NT2/D1 (cell line): Measurements from ENCODE around the gene CLDN22.
"Not testable (repeated sequence)": the region's sequence is repeated elsewhere in the genome, so short reads cannot be mapped to it uniquely, and the experiment has no call there.

Source experiments
- DNase-seq: peaks from one replicate; pipeline ENCODE4 v3.0.0-alpha.2; 2011; ENCODE audit warnings: low read depth, low spot score
- H3K27me3 ChIP-seq: 2 replicates; pipeline ENCODE4 v1.6.0; 2011; ENCODE audit warnings: mild to moderate bottlenecking; ENCODE audit not compliant: insufficient read length, insufficient read depth
- H3K36me3 ChIP-seq: 2 replicates; pipeline ENCODE4 v1.6.1; 2011; ENCODE audit warnings: mild to moderate bottlenecking, low read length, mixed read lengths; ENCODE audit not compliant: insufficient read depth, insufficient read length
- H3K4me1 ChIP-seq: 2 replicates; pipeline ENCODE4 v1.5.1; 2011; ENCODE audit not compliant: insufficient read depth, insufficient read length
- H3K4me3 ChIP-seq: 2 replicates; pipeline ENCODE4 v1.5.1; 2011; ENCODE audit warnings: low read depth; ENCODE audit not compliant: insufficient read length
- H3K9ac ChIP-seq: 2 replicates; pipeline ENCODE4 v1.6.0; 2011; ENCODE audit warnings: low read depth; ENCODE audit not compliant: insufficient read length
- H3K9me3 ChIP-seq: 2 replicates; pipeline ENCODE4 v1.5.1; 2011; ENCODE audit warnings: mild to moderate bottlenecking, low read length; ENCODE audit not compliant: insufficient read depth
- SUZ12 ChIP-seq: IDR thresholded peaks from 2 replicates; pipeline ENCODE4 v1.6.1; 2011; ENCODE audit not compliant: insufficient read length, insufficient read depth; ENCODE audit errors: extremely low read depth
- YY1 ChIP-seq: IDR thresholded peaks from 2 replicates; pipeline ENCODE4 v1.6.1; 2011; ENCODE audit not compliant: insufficient read length, insufficient read depth
- ZNF274 ChIP-seq: IDR thresholded peaks from 2 replicates; pipeline ENCODE4 v1.6.1; 2011; ENCODE audit warnings: mild to moderate bottlenecking, low read depth, low read length

Gene CLDN22

DNA sequence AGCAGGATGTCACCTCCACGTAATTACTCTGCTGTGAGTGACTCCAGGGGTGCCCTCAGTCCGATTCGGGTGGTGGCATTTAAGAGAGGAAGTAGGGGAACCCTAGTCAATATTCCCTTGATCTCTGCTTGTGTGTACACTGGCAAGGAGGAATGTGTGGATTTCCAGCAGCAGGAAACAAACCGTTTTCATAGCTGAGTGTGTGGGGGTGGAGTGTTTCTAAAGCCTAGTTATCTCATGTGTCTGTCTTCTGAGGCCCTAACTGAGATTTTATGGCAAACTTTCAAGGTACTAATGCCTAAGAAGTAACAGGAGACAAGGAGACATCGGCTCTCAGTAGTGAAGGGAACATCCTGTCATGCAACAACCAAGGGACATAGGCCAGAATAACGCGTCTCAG is 8.8 kb upstream of the CLDN22 start:
- Histone ChIP-seq H3K27me3 (no peaks in the 10 kb centered on the region), H3K4me1 (no peaks in the 10 kb centered on the region), H3K36me3 (no peaks in the 10 kb centered on the region), H3K9ac (no peak overlapping the region), H3K9me3 (peaks cover 10% of the 10 kb centered on the region; the same call in 1 of the 2 replicates), H3K4me3 (no peak overlapping the region)
- TF ChIP-seq ZNF274 (no peak), YY1 (no peak), SUZ12 (no peak)
- no peak for DNase-seq

DNA sequence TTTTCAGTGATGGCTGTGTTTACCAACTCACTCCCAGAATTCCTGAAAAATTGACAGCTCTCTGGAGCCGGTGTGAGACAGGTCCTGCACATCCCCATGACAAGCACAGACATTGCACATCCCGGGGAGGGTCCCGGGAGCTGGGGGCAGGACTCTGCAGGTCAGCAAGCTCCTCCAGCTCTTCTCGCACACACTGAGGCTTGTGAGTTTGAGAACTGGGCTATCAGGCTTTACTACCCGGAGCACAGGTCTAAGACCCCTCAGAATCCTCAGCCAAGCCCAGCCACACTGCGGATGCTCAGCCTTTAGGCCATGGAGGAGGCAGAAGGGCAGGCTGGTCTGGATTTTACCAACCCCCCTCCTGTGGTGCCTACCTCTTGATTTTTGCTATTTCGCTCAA is 7.8 kb upstream of the CLDN22 start:
- Histone ChIP-seq H3K36me3 (no peaks in the 10 kb centered on the region), H3K27me3 (no peaks in the 10 kb centered on the region), H3K4me3 (no peak overlapping the region), H3K9me3 (peaks cover 10% of the 10 kb centered on the region; the same call in 1 of the 2 replicates), H3K4me1 (no peaks in the 10 kb centered on the region), H3K9ac (no peak overlapping the region)
- no peak for DNase-seq
- no peak for TF ChIP-seq YY1
- no peak for TF ChIP-seq SUZ12
- TF ChIP-seq ZNF274, result no peak

DNA sequence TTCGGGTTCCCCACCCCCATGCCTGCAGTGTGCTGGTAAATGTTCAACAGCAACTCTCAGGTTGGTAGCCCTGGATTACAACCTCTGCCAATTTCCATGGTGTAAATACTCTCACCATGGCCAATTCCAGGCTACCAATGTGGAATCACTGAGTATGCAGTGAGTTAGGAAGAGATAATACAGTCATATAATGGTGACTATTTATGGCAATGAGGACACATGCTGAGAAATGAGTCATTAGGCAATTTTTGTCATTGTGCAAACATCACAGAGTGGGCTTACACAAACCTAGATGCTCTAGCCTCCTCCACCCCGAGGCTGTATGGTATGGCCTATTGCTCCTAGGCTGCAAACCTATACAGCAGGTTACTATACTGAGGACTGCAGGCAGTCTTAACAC is 6.8 kb upstream of the CLDN22 start:
- Histone ChIP-seq H3K4me3 (no peak overlapping the region), H3K36me3 (no peaks in the 10 kb centered on the region), H3K9ac (no peak overlapping the region), H3K9me3 (peaks cover 10% of the 10 kb centered on the region; the same call in 1 of the 2 replicates), H3K27me3 (no peaks in the 10 kb centered on the region), H3K4me1 (no peaks in the 10 kb centered on the region)
- no peak for DNase-seq
- TF ChIP-seq YY1 (no peak), SUZ12 (no peak), ZNF274 (no peak)

DNA sequence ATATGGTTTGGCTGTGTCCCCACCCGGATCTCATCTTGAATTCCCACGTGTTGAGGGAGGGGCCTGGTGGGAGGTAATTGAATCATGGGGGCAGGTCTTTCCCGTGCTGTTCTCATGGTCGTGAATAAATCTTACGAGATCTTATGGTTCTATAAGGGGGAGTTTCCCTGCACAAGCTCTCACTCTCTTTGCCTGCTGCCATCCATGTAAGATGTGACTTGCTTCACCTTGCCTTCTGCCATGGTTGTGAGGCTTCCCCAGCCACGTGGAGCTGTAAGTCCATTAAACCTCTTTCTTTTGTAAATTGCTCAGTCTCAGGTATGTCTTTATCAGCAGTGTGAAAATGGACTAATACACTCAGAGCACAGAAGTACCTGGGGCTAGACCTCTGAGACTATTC is 6.3 kb upstream of the CLDN22 start:
- not testable (repeated sequence) for H3K9ac ChIP-seq, H3K4me3 ChIP-seq, H3K9me3 ChIP-seq, H3K4me1 ChIP-seq, H3K36me3 ChIP-seq, DNase-seq, H3K27me3 ChIP-seq

DNA sequence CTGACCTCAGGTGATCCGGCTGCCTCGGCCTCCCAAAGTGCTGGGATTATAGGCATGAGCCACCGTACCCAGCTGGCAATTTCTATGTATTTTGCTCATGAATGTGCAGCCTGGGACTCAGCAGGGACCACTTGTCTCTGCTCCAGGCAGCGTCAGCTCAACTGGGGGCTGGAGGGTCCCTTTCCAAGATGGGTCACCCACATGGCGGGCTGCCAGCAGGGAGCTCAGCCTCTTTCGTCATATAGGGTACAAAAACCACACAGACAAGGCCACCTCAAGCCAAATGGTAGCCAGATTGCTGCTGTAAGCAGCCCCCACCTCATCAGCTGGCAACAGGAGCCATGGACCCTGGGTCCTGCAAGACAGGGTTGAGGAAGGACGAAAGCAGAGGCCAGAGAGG is 4.5 kb upstream of the CLDN22 start:
- no peaks in the 10 kb centered on the region for H3K36me3 ChIP-seq
- H3K9me3 ChIP-seq, result peaks cover 10% of the 10 kb centered on the region; the same call in 1 of the 2 replicates
- H3K4me3 ChIP-seq, result no peak overlapping the region
- no peaks in the 10 kb centered on the region for H3K4me1 ChIP-seq
- no peak for DNase-seq
- no peak for TF ChIP-seq ZNF274
- no peak for TF ChIP-seq SUZ12
- TF ChIP-seq YY1, result no peak
- no peaks in the 10 kb centered on the region for H3K27me3 ChIP-seq
- H3K9ac ChIP-seq, result no peak overlapping the region

GRCh38 chr4:183324056-183324455 is 4.0 kb upstream of the CLDN22 start:
- H3K4me1 ChIP-seq, H3K9ac ChIP-seq, H3K36me3 ChIP-seq, H3K4me3 ChIP-seq, H3K9me3 ChIP-seq, DNase-seq, H3K27me3 ChIP-seq: not testable (repeated sequence)

GRCh38 chr4:183323295-183323694 is 3.2 kb upstream of the CLDN22 start:
- Histone ChIP-seq H3K9ac (no peak overlapping the region), H3K27me3 (no peaks in the 10 kb centered on the region), H3K9me3 (peaks cover 10% of the 10 kb centered on the region; the same call in 1 of the 2 replicates), H3K4me1 (no peaks in the 10 kb centered on the region), H3K4me3 (no peak overlapping the region), H3K36me3 (peaks cover 6% of the 10 kb centered on the region)
- TF ChIP-seq ZNF274 (no peak), YY1 (no peak), SUZ12 (no peak)
- DNase-seq, result no peak

DNA sequence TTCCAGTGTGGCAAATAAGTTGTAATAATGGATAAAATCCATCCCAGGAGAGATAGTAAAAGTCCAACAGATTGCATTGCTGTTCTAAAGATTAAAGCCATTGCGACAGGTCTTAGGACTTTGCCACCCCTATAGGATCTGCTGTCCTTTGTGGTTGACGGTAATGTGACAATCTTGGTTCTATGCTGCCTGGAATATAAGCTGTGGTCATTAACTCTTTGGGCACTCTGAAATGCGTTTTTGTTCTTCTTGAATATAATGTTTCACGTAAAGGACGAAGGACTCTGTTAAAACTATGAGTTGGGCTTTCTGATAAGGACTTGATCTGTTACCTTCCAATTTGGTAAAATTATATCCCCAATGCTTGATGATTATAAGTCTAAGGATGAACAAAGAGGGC is 2.2 kb upstream of the CLDN22 start, which contains the start of gene CLDN24:
Gene CLDN24, minus strand, starts transcription at position 101 of the 400 bp plus-strand sequence. Its CDS starts 0 bp downstream, at position 101.
- Histone ChIP-seq H3K9ac (no peak within 1 kb of the TSS), H3K27me3 (no peaks in the 10 kb centered on the region), H3K36me3 (peaks cover 6% of the 10 kb centered on the region), H3K4me3 (no peak within 1 kb of the TSS), H3K4me1 (no peaks in the 10 kb centered on the region), H3K9me3 (peaks cover 10% of the 10 kb centered on the region; the same call in 1 of the 2 replicates)
- TF ChIP-seq ZNF274, result no peak
- DNase-seq, result no peak
